Measurements from ENCODE around the gene UBFD1. TPM values are rescaled to one million over a fixed set of nuclear protein-coding genes. Genes with fewer than 3 reads are reported as not detected.
"Not testable (repeated sequence)": the region's sequence is repeated elsewhere in the genome, so short reads cannot be mapped to it uniquely, and the experiment has no call there.

The UBFD1 gene
- total RNA-seq, 6 experiments from 2014 or later = 27.6 to 50.5 (median 37.4) TPM

- H3K9me3 ChIP-seq = no peaks in the 10 kb centered on the region
- WGBS (ENCODE audit: insufficient coverage, low coverage, low lambda C conversion rate, missing lambda C conversion rate) = 100% methylated on average over 2 of the region's 2 CpGs
- peaks cover 0 to 59% (median 13%) of the 10 kb centered on the region in 4 donors for H3K36me3 ChIP-seq
- intact Hi-C loops (cut with DNase I) = no loop called here
- no peak overlapping the region for H3K4me3 ChIP-seq
- no peak for ATAC-seq
- TF ChIP-seq CTCF (IDR thresholded peaks at IDR 0.05) (no peak), POLR2A (IDR thresholded peaks at IDR 0.05) (no peak)
- no peak overlapping the region for H3K27ac ChIP-seq
- peaks cover 0 to 4% (median 0%) of the 10 kb centered on the region in 4 donors for H3K4me1 ChIP-seq
- H3K27me3 ChIP-seq = no peaks in the 10 kb centered on the region
- DNase-seq = no peak
These were observed 21.6 kb upstream of the UBFD1 start for GRCh38 chr16:23535901-23536300.

GRCh38 chr16:23537390-23537789 lies 20.1 kb upstream of the UBFD1 start:
- peaks cover 0 to 53% (median 13%) of the 10 kb centered on the region in 4 donors for H3K36me3 ChIP-seq

GRCh38 chr16:23538919-23539278 lies 18.6 kb upstream of the UBFD1 start:
- TF ChIP-seq CTCF (IDR thresholded peaks at IDR 0.05) (no peak), POLR2A (IDR thresholded peaks at IDR 0.05) (no peak)
- DNase-seq = no peak
- Histone ChIP-seq H3K27ac (no peak overlapping the region), H3K36me3 (peaks cover 0 to 48% (median 14%) of the 10 kb centered on the region in 4 donors), H3K4me3 (no peak overlapping the region), H3K9me3 (no peaks in the 10 kb centered on the region), H3K4me1 (peaks cover 0 to 4% (median 0%) of the 10 kb centered on the region in 4 donors), H3K27me3 (no peaks in the 10 kb centered on the region)
- WGBS (ENCODE audit: insufficient coverage, low coverage, low lambda C conversion rate, missing lambda C conversion rate) = 89% methylated on average over 1 of the region's 1 CpG
- intact Hi-C loops (cut with DNase I) = no loop called here
- ATAC-seq = no peak

More at GRCh38 chr16:23537390-23537789, 20.1 kb upstream of the UBFD1 start:
- Histone ChIP-seq H3K27ac (no peak overlapping the region), H3K4me1 (peaks cover 0 to 4% (median 0%) of the 10 kb centered on the region in 4 donors), H3K9me3 (no peaks in the 10 kb centered on the region), H3K27me3 (no peaks in the 10 kb centered on the region), H3K4me3 (no peak overlapping the region)
- ATAC-seq = no peak
- WGBS (ENCODE audit: insufficient coverage, low coverage, low lambda C conversion rate, missing lambda C conversion rate) = 67% methylated on average over 1 of the region's 3 CpGs
- DNase-seq = no peak
- intact Hi-C loops (cut with DNase I) = no loop called here
- no peak for TF ChIP-seq CTCF (IDR thresholded peaks at IDR 0.05)
- TF ChIP-seq POLR2A (IDR thresholded peaks at IDR 0.05) = no peak

- Histone ChIP-seq H3K36me3 (peaks cover 0 to 40% (median 12%) of the 10 kb centered on the region in 4 donors), H3K27me3 (no peaks in the 10 kb centered on the region), H3K27ac (peak overlapping the region in 1 of 3 donors; percentile 42), H3K4me3 (no peak overlapping the region), H3K4me1 (peaks cover 0 to 4% (median 0%) of the 10 kb centered on the region in 4 donors), H3K9me3 (no peaks in the 10 kb centered on the region)
- ATAC-seq (peak; percentile 71 to 95 (median 84)), DNase-seq (no peak)
- intact Hi-C loops (cut with DNase I) = no loop called here
- 64% methylated on average over 6 of the region's 11 CpGs for WGBS (ENCODE audit: insufficient coverage, low coverage, low lambda C conversion rate, missing lambda C conversion rate)
- TF ChIP-seq POLR2A (IDR thresholded peaks at IDR 0.05) (no peak), CTCF (IDR thresholded peaks at IDR 0.05) (no peak)
These were observed 17.3 kb upstream of the UBFD1 start for GRCh38 chr16:23539984-23540816.

GRCh38 chr16:23540817-23541178 lies 16.7 kb upstream of the UBFD1 start:
- intact Hi-C loops (cut with DNase I); DNase-seq; H3K9me3 ChIP-seq; H3K27ac ChIP-seq; H3K27me3 ChIP-seq; H3K4me1 ChIP-seq; ATAC-seq; H3K4me3 ChIP-seq: not testable (repeated sequence)
- 97% methylated on average over 3 of the region's 3 CpGs for WGBS (ENCODE audit: insufficient coverage, low coverage, low lambda C conversion rate, missing lambda C conversion rate)
- H3K36me3 ChIP-seq = peaks cover 0 to 44% (median 12%) of the 10 kb centered on the region in 4 donors
